NCI-H226 (cell line): ENCODE measurements around the gene KCNH2.
"Not testable (repeated sequence)": the region's sequence is repeated elsewhere in the genome, so short reads cannot be mapped to it uniquely, and the experiment has no call there.

Source experiments
- DNase-seq: peaks from one replicate; pipeline ENCODE4 v3.0.0-alpha.2; 2015

The KCNH2 gene

GRCh38 chr7:151012031-151012692 is 34.0 kb upstream of the KCNH2 start:
- no peak for DNase-seq

GRCh38 chr7:151011616-151012015 is 33.5 kb upstream of the KCNH2 start:
- not testable (repeated sequence) for DNase-seq

GRCh38 chr7:151011097-151011409 is 32.9 kb upstream of the KCNH2 start:
- DNase-seq: no peak

- peak; percentile 10 for DNase-seq
Measured at GRCh38 chr7:151010307-151011096, 32.4 kb upstream of the KCNH2 start.

- DNase-seq: no peak
Measured at GRCh38 chr7:151010037-151010306, 31.9 kb upstream of the KCNH2 start.

GRCh38 chr7:151009327-151010036 is 31.4 kb upstream of the KCNH2 start:
- no peak for DNase-seq

- no peak for DNase-seq
Measured at GRCh38 chr7:151008511-151009323, 30.6 kb upstream of the KCNH2 start.

- peak; percentile 76 for DNase-seq
Measured at GRCh38 chr7:151008143-151008510, 30.0 kb upstream of the KCNH2 start.

- peak; percentile 56 for DNase-seq
Measured at GRCh38 chr7:151007469-151007898, 29.4 kb upstream of the KCNH2 start.

GRCh38 chr7:151006590-151007300 is 28.6 kb upstream of the KCNH2 start:
- DNase-seq: no peak

- DNase-seq: no peak
Measured at GRCh38 chr7:151005566-151005965, 27.4 kb upstream of the KCNH2 start.

GRCh38 chr7:151003572-151003971 is 25.5 kb upstream of the KCNH2 start:
- DNase-seq: no peak

- no peak for DNase-seq
Measured at GRCh38 chr7:151001546-151001945, 23.4 kb upstream of the KCNH2 start.

GRCh38 chr7:151000897-151001495 is 22.9 kb upstream of the KCNH2 start:
- DNase-seq: no peak

- no peak for DNase-seq
Measured at GRCh38 chr7:150999497-151000230, 21.5 kb upstream of the KCNH2 start.

GRCh38 chr7:150999001-150999400 is 20.9 kb upstream of the KCNH2 start:
- DNase-seq: no peak

- no peak for DNase-seq
Measured at GRCh38 chr7:150998341-150998740, 20.2 kb upstream of the KCNH2 start.

GRCh38 chr7:150997817-150998216 is 19.7 kb upstream of the KCNH2 start:
- DNase-seq: no peak

- DNase-seq: no peak
Measured at GRCh38 chr7:150997075-150997511, 19.0 kb upstream of the KCNH2 start.

- no peak for DNase-seq
Measured at GRCh38 chr7:150996376-150997074, 18.4 kb upstream of the KCNH2 start.
